Uterus (tissue), 2 donors: ENCODE results near the gene UGT1A8.

ENCODE experiments used
- CTCF ChIP-seq, 4 experiments: fragments of 200-600 bp in 2 of 4; fragments of 450-650 bp in 2 of 4; sonication (generic) in 2 of 4; IDR thresholded peaks; one replicate each; pipeline ENCODE4 v1.5.1; 2016 to 2019; ENCODE audit warnings: antibody characterized with exemption in 4 of 4, mild to moderate bottlenecking in 2 of 4, moderate library complexity in 1 of 4
- POLR2A ChIP-seq, 2 donors: fragments of 450-650 bp; IDR thresholded peaks; one replicate each; pipeline ENCODE4 v1.6.1; 2016; ENCODE audit warnings: antibody characterized with exemption in 2 of 2, mild to moderate bottlenecking in 1 of 2, moderate library complexity in 1 of 2

GRCh38 chr2:233651430-233651829 lies 34.0 kb downstream of the UGT1A8 start:
- no peak for TF ChIP-seq CTCF (IDR thresholded peaks at IDR 0.05)
- TF ChIP-seq POLR2A (IDR thresholded peaks at IDR 0.05) = no peak
